ENCODE results near the gene TRIM8.
A peak's percentile ranks its signal among the peaks of the same experiment; 100 is the strongest.

The TRIM8 gene

DNA sequence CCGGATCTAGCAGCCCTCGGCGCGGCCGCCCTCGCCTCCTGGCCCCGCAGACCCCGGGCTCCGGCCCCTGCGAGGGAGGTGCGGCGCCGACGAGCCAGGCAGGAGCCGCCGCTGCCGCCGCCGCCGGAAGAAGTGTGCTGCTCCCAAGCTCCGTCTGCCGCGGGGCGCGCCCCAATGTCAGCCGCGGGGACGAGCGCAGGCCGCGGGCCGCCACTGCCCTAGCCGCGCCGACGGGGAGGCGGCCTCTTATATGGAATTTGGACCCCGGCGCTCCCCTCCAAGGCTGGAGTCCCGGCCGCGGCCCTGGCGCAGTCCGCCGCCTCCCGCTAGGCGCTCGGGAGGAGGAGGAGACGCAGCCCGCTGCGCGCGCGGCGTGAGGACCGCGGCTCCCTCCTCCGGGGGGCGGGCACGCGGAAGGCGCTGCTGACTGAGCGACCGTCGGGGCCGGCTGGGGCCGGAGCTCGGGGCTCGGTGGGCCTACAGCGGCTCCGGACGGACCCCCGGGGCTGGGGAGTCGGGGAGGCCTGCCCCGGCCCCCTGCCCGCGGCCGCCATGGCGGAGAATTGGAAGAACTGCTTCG, at the start of gene TRIM8:
TSS of gene TRIM8 (plus strand) at position 414 of the 580 bp plus-strand sequence. CDS start at position 553, 139 bp downstream.
- DNase-seq (ENCODE audit: extremely low spot score, insufficient read length, low read depth) = no peak
- FAIRE-seq = peak; percentile 9

DNA sequence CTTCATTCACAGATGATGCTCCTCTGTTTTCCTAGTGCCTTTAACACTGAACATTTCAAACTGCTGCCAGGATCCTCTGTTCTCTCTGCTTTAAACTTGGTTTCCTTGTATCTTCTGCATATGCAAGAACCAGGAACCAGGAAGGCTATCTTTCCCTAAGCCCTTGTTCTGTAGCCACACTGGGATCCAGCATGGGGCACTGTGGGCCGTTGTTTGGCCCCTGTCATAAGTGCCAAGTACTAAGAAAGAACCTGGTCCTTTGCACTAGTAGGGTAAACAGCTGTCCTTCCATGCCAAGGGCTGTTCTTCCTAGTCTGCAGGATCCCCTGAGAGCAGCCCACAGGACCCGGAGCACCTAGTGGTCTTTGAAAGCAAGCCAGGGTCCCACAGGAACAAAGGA, 49.0 kb upstream of the TRIM8 start:
- no peak for FAIRE-seq
- DNase-seq (ENCODE audit: extremely low spot score, insufficient read length, low read depth) = no peak

DNA sequence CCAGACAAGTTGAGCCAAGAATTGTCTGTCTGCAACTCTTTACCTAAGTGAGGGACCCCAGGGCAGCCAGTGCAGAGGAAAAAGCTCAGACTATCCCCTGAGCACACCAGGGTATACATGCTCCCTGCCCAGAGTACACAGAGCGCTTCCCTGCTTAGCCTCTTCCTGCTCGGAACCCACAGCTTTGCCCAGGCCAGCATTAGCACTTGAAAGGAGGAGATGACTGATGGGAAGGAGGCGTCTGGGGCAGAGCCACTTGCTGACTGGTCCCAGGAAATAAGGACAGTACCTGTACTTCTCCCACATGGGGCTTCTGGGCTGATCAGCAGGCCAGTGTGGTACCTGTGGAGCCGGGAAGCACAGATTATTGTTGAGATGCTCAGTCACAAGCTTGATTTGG, 48.4 kb upstream of the TRIM8 start:
- no peak for DNase-seq (ENCODE audit: extremely low spot score, insufficient read length, low read depth)
- FAIRE-seq = no peak

DNA sequence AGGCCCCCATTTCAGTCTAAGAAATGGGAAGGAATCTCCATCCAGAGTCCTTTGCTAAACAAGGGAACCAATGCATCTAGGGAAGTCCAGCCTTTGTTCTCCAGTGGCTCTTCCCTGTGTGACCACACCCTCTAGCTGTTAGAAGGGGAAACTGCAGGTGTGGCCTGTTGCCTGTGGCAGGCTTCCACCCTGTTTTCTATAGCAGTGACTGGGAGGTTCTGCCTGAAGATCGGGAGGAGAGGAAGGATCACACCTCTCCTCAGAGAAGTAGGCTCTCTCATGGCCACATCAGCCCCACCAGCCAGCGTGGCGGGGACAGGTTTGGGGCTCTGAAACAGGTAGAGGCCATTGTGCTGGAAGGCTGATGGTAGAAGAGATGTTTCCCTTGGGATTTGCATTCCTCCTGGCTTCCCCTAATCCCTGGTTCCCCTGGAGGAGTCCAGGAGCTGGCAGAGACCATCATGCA, 47.7 kb upstream of the TRIM8 start:
- DNase-seq (ENCODE audit: extremely low spot score, insufficient read length, low read depth) (peak; percentile 46), FAIRE-seq (peak; percentile 80)

DNA sequence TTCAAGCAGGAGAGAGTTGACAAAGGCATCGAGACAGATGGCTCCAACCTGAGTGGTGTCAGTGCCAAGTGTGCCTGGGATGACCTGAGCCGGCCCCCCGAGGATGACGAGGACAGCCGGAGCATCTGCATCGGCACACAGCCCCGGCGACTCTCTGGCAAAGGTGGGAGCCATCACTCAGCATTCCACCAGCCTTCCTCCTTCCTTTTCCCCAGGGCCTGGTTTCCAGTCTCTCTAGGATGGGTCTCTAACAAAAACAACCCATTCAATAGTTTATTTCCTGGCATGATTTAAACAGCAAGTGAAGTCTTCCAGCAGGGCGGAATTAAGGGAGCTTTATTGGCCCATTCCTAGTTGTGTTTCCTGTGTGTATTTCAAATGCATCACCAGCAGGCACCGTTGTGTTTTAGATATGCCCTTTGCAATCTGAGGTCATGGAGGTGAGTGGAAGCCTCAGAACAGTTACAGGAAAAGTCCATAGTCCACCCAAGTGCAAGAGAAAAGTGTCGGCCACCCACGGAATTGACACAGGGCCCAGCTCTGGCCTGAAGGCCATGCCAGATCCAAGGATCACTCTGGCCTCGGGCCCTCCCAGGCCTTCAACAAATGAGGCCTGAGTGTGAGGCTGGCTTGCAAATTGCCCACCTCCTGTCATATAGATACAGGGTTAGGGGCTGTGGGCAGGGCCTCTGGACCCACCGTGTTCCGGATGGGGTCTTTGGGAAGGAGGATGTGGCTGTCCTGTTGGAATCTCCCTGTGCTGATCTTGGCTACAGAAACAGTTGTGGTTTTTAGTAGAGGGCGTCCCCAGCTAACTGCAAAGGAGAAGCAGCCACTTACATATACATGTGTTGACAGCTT, 46.9 kb upstream of the TRIM8 start:
- FAIRE-seq = no peak
- no peak for DNase-seq (ENCODE audit: extremely low spot score, insufficient read length, low read depth)

- FAIRE-seq (no peak), DNase-seq (ENCODE audit: extremely low spot score, insufficient read length, low read depth) (no peak)
These were observed 46.0 kb upstream of the TRIM8 start for GRCh38 chr10:102598243-102598642.

DNA sequence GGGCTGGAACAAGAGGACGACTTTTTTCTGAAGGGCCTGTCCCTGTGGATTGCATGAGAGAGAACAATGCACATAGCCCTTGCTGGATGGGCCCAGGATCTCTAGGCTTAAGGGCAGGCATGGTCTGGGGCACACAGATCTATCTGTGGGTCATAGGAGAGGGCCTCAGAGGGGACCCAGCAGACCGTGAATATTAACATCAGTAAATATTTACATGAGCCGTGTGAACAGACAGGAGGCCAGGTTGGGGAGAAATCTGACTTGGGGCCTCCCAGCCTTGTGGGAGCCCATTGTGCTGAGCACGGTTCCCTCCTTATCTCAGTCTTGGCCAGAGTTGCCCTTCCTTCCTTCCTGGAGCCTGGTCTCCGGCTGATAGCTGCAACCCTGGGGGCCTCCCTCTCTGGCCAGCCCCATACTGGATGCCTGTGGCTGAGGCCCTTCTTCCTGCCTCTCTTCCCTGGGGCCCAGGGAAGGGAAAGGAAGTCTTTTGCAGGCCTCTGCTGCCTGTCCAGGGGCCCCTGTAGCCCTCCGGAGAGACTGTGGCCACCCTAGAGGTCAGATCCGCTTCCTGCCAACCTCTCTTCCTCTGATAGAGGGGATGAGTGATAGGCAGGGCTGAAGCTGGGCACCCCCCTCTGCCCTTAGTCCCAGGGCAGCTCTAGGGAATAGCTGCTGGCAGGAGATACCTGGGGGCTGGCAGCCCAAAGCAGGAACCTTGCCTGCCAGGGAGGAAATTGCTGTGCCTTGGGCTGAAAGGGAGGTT, 44.5 kb upstream of the TRIM8 start:
- no peak for DNase-seq (ENCODE audit: extremely low spot score, insufficient read length, low read depth)
- FAIRE-seq = no peak

DNA sequence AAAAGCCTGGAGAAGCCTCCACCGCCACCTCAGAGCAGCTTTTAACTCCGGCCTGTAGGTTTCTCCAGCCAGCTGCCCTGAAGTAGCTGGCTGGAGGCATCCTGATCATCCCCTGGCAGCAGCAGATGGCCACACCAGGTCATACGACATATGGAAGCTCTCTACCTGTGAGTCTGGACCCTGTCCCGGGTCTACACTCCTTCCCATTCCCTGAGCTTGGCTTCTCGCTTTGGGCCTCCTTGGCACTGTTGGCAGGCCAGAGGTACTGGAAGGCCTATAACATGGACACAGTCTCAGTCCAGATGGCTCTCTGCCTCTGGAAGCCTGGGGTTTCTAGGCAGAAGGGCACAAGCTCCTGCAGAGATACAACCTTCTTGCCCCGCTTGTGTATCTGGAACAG, 43.5 kb upstream of the TRIM8 start:
- DNase-seq (ENCODE audit: extremely low spot score, insufficient read length, low read depth) (no peak), FAIRE-seq (no peak)

GRCh38 chr10:102601639-102602038, 42.6 kb upstream of the TRIM8 start:
- FAIRE-seq = no peak
- no peak for DNase-seq (ENCODE audit: extremely low spot score, insufficient read length, low read depth)

DNA sequence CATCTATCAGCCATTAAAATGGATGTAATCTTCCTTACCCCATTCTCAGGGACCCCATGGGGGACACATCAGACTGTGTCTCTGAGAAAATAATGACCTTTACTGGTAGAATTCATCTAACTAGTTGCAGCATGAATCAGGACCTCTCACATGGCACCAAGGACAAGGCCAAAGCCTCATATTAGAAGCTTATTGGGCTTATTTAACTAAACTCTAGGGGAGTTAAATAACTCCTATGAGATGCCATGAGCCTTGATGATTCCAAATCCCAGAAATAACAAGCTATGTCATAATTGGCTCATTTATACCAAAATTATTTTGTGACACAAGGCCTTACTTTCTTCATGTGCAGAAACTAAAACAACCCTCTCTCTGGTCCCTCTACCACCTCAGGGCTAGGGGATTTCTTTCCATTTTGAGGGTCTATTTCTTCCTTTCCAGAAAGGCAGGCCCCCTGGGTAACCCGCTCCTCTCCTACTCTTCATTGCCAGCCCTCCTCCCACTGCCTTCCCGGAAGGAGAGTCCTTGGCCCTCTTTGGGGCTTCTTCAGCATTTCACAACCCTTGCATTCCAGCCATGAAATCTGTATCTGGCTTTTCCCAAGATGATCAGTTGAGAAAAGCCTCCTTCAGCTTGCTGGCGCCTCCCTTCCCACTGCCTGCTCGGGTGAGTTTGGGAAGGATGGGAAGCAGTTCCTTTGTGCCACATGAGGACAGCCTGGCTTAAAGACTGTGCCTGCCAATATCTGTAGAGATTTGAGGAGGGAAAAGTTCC, 41.8 kb upstream of the TRIM8 start:
- FAIRE-seq (no peak), DNase-seq (ENCODE audit: extremely low spot score, insufficient read length, low read depth) (no peak)

DNA sequence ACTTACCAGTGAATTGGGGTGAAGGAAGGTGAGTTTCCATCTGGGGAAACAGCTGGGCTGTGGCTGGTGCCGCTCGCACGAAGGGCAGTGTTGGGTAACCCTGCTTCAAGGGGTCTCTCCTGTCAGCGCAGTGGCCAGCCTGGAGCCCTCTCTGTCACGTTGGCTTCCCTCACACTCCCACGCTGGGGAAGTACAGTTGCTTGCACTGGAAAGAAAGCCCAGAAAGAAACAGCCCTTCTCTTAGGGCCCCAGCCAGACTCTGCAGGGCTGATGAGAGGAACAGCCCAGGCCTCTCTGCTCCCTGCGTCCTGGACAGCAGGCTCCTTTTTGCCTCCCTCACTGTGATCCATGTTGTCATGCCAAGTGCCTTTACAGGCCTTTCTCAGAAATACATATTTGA, 40.3 kb upstream of the TRIM8 start:
- FAIRE-seq = no peak

DNA sequence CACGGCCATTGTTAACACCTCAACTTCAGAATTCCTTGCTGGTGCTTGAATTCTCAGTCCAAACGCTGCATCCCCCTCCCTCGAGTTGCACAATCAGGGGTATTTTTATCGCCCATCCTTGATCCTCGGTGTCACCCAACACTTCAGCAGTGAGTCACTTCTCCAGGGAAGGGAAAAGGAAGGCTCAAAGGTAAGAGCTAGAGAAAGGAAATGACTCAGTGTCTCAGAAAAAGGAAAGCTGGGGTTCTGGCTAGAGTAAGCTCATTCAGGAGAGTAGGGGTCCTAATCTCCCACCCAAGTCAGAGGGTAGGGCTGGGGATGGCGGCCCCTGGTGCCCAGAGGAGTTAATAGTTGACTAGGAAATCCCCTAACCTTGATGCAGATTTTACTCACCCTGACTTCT, 39.8 kb upstream of the TRIM8 start:
- DNase-seq (ENCODE audit: extremely low spot score, insufficient read length, low read depth) (no peak), FAIRE-seq (no peak)

More for the DNA sequence above, 40.3 kb upstream of the TRIM8 start:
- no peak for DNase-seq (ENCODE audit: extremely low spot score, insufficient read length, low read depth)

- no peak for DNase-seq (ENCODE audit: extremely low spot score, insufficient read length, low read depth)
- no peak for FAIRE-seq
These were observed 38.6 kb upstream of the TRIM8 start for GRCh38 chr10:102605712-102606111.

- DNase-seq (ENCODE audit: extremely low spot score, insufficient read length, low read depth) (peak; percentile 22), FAIRE-seq (peak; percentile 62)
These were observed 35.8 kb upstream of the TRIM8 start for GRCh38 chr10:102608487-102608886.

- DNase-seq (ENCODE audit: extremely low spot score, insufficient read length, low read depth) (no peak), FAIRE-seq (no peak)
These were observed 33.8 kb upstream of the TRIM8 start for GRCh38 chr10:102610441-102610887.

DNA sequence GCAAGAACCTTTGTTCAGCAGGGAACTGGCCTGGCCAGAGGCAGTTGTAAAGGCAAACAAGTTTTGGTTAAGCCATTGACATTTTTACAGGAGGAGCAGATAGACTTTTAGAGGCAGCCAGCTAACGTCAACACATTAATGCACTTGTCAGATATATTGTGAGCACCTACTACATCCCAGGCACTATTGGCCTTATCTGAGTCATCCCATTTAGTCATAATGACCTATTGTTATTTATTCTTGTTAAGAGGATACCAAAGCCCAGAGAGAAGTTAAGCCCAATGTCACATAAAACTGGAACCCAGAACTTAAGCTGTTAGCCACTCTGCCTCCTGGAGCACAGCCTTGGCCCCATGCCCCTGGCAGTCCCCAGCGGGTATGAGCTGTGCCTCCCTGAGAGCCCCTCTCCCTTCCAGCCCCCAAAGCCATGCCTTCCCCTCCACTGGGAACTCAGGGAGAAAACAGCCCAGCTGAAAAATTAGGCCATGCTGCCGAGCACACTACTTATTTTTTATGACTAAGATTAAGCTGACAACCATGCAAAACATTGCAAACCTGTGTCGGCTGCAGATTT, 32.7 kb upstream of the TRIM8 start:
- no peak for FAIRE-seq
- no peak for DNase-seq (ENCODE audit: extremely low spot score, insufficient read length, low read depth)

DNA sequence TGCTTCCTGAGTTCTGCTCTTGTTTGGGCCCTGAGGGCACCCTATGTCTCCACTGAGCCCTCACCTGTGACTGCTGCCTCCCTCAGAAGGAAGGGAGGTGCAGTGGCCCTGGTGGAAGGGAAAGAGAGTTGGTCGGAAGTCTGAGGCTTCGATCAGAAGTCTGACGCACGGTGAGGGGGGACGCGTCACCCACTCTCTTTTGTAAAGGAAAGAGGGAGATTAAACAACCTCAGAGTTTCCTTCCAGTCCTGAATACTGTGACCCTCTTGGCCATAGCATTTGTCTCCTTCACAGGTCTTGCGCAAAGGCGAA, 31.4 kb upstream of the TRIM8 start:
- DNase-seq (ENCODE audit: extremely low spot score, insufficient read length, low read depth) = no peak
- no peak for FAIRE-seq

GRCh38 chr10:102613286-102613685, 31.0 kb upstream of the TRIM8 start:
- no peak for FAIRE-seq
- DNase-seq (ENCODE audit: extremely low spot score, insufficient read length, low read depth) = no peak

- DNase-seq (ENCODE audit: extremely low spot score, insufficient read length, low read depth) = no peak
- no peak for FAIRE-seq
These were observed 30.5 kb upstream of the TRIM8 start for GRCh38 chr10:102613785-102614184.

DNA sequence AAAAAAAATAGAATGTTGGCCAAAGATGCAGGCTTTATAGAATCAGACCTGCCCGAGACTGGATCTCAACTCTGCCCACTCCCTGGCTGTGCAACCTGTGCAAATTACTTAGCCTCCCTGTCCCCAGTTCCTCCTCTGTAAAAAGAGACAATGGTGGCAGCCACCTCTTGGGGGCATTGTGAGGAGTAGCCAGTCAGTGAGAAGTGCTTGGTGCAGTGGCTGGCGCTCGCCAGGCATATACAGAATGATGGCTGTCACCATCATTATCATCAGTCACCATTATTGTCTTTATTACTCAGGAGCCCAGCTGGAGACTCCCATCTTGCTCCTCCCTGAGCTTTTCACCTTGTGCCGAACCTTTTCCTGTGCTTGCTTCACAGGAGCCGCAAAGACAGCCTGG, 29.4 kb upstream of the TRIM8 start:
- FAIRE-seq = no peak

More for the DNA sequence above, 29.4 kb upstream of the TRIM8 start:
- no peak for DNase-seq (ENCODE audit: extremely low spot score, insufficient read length, low read depth)

All from GM18507 (cell line).